ACC112 (cell line): ENCODE measurements around the gene DGKQ.

Experiments used
- H2AFZ ChIP-seq: fragments of 200-600 bp; sonication (generic); one replicate; pipeline ENCODE4 v1.6.0; 2017; ENCODE audit warnings: antibody characterized with exemption, low read length; ENCODE audit not compliant: unreplicated experiment
- H3K27ac ChIP-seq: fragments of 200-600 bp; sonication (generic); 2 replicates; pipeline ENCODE4 v1.5.1; 2014; ENCODE audit warnings: low read depth, mild to moderate bottlenecking, antibody characterized with exemption, low read length, moderate library complexity
- H3K27me3 ChIP-seq: fragments of 200-600 bp; sonication (generic); 2 replicates; pipeline ENCODE4 v1.6.1; 2014; ENCODE audit warnings: mild to moderate bottlenecking, antibody characterized with exemption, low read length, moderate library complexity, mixed read lengths; ENCODE audit not compliant: insufficient read depth
- H3K36me3 ChIP-seq: fragments of 200-600 bp; sonication (generic); 2 replicates; pipeline ENCODE4 v1.6.1; 2016; ENCODE audit warnings: mild to moderate bottlenecking, antibody characterized with exemption, low read length, moderate library complexity, mixed read lengths; ENCODE audit not compliant: insufficient read depth
- H3K4me1 ChIP-seq: fragments of 200-600 bp; sonication (generic); one replicate; pipeline ENCODE4 v1.6.1; 2016; ENCODE audit warnings: low read length, mixed read lengths; ENCODE audit not compliant: insufficient read depth, unreplicated experiment, control insufficient read depth
- H3K4me3 ChIP-seq: fragments of 200-600 bp; sonication (generic); 2 replicates; pipeline ENCODE4 v1.5.1; 2014; ENCODE audit warnings: mild to moderate bottlenecking, low read depth, low read length
- H3K79me2 ChIP-seq: fragments of 200-600 bp; sonication (generic); one replicate; pipeline ENCODE4 v1.6.0; 2016; ENCODE audit warnings: low read length; ENCODE audit not compliant: control insufficient read depth, unreplicated experiment, insufficient read depth

DGKQ gene

GRCh38 chr4:951186-951585 lies 22.2 kb downstream of the DGKQ start:
- no peak overlapping the region for H3K4me3 ChIP-seq
- no peaks in the 10 kb centered on the region for H3K36me3 ChIP-seq
- H2AFZ ChIP-seq = no peak overlapping the region
- H3K27ac ChIP-seq = no peak overlapping the region
- H3K79me2 ChIP-seq = no peaks in the 10 kb centered on the region
- H3K4me1 ChIP-seq = no peaks in the 10 kb centered on the region
- H3K27me3 ChIP-seq = no peaks in the 10 kb centered on the region

- H2AFZ ChIP-seq = no peak overlapping the region
- H3K4me3 ChIP-seq = no peak overlapping the region
- H3K27ac ChIP-seq = no peak overlapping the region
- H3K36me3 ChIP-seq = no peaks in the 10 kb centered on the region
- H3K27me3 ChIP-seq = no peaks in the 10 kb centered on the region
- no peaks in the 10 kb centered on the region for H3K4me1 ChIP-seq
- no peaks in the 10 kb centered on the region for H3K79me2 ChIP-seq
These were observed 23.0 kb downstream of the DGKQ start for GRCh38 chr4:950136-951020.

- Histone ChIP-seq H2AFZ (no peak overlapping the region), H3K27me3 (no peaks in the 10 kb centered on the region), H3K36me3 (no peaks in the 10 kb centered on the region), H3K27ac (no peak overlapping the region), H3K4me1 (no peaks in the 10 kb centered on the region), H3K4me3 (no peak overlapping the region), H3K79me2 (no peaks in the 10 kb centered on the region)
These were observed 23.7 kb downstream of the DGKQ start for GRCh38 chr4:949656-950055.

DNA sequence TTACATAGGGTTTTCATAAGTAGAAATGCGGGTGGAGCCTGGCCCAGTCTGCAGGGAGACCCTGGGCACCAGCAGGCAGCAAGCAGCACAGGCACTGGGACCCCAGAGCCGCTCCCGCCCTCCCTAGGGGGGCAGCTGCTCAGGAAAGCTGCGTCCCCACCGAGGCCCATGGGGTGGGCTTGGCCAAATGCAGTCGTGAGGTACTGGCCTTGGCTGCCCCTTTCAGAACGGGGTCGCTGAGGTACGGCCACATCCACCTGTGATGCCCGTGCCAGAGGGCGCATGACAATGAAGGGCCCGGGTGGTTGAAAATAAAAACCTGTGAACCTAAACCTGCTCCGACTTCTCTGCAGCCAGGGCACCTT lies 24.5 kb downstream of the DGKQ start:
- no peak overlapping the region for H3K27ac ChIP-seq
- H3K4me3 ChIP-seq = no peak overlapping the region
- no peaks in the 10 kb centered on the region for H3K79me2 ChIP-seq
- H3K27me3 ChIP-seq = no peaks in the 10 kb centered on the region
- H3K4me1 ChIP-seq = no peaks in the 10 kb centered on the region
- no peaks in the 10 kb centered on the region for H3K36me3 ChIP-seq
- H2AFZ ChIP-seq = no peak overlapping the region

GRCh38 chr4:948101-948935 lies 25.1 kb downstream of the DGKQ start:
- Histone ChIP-seq H3K79me2 (no peaks in the 10 kb centered on the region), H3K4me1 (no peaks in the 10 kb centered on the region), H3K27me3 (no peaks in the 10 kb centered on the region), H3K4me3 (no peak overlapping the region), H3K27ac (no peak overlapping the region), H2AFZ (no peak overlapping the region), H3K36me3 (no peaks in the 10 kb centered on the region)

GRCh38 chr4:947491-947971 lies 25.8 kb downstream of the DGKQ start:
- H2AFZ ChIP-seq = no peak overlapping the region
- H3K27ac ChIP-seq = no peak overlapping the region
- H3K4me1 ChIP-seq = no peaks in the 10 kb centered on the region
- no peaks in the 10 kb centered on the region for H3K27me3 ChIP-seq
- H3K36me3 ChIP-seq = no peaks in the 10 kb centered on the region
- H3K4me3 ChIP-seq = no peak overlapping the region
- no peaks in the 10 kb centered on the region for H3K79me2 ChIP-seq

- H3K79me2 ChIP-seq = no peaks in the 10 kb centered on the region
- no peaks in the 10 kb centered on the region for H3K4me1 ChIP-seq
- H2AFZ ChIP-seq = no peak overlapping the region
- H3K36me3 ChIP-seq = no peaks in the 10 kb centered on the region
- no peak overlapping the region for H3K27ac ChIP-seq
- H3K27me3 ChIP-seq = no peaks in the 10 kb centered on the region
- no peak overlapping the region for H3K4me3 ChIP-seq
These were observed 26.6 kb downstream of the DGKQ start for GRCh38 chr4:946517-947471.

- Histone ChIP-seq H2AFZ (no peak overlapping the region), H3K36me3 (no peaks in the 10 kb centered on the region), H3K4me3 (no peak overlapping the region)
These were observed 27.3 kb downstream of the DGKQ start for GRCh38 chr4:946103-946450.

GRCh38 chr4:945274-946102 lies 27.9 kb downstream of the DGKQ start:
- Histone ChIP-seq H3K27me3 (no peaks in the 10 kb centered on the region), H3K4me1 (no peaks in the 10 kb centered on the region), H3K36me3 (no peaks in the 10 kb centered on the region), H3K79me2 (no peaks in the 10 kb centered on the region), H3K4me3 (no peak overlapping the region), H2AFZ (no peak overlapping the region), H3K27ac (no peak overlapping the region)

More at GRCh38 chr4:946103-946450, 27.3 kb downstream of the DGKQ start:
- no peaks in the 10 kb centered on the region for H3K27me3 ChIP-seq
- H3K79me2 ChIP-seq = no peaks in the 10 kb centered on the region
- no peak overlapping the region for H3K27ac ChIP-seq
- no peaks in the 10 kb centered on the region for H3K4me1 ChIP-seq
